Right lobe of liver (tissue), 4 donors: ENCODE data around the gene NEMP2.

Source experiments
- POLR2A ChIP-seq: fragments of 450-650 bp; IDR thresholded peaks from one replicate; pipeline ENCODE4 v1.6.1; 2017; ENCODE audit warnings: antibody characterized with exemption, mild to moderate bottlenecking
- TF ChIP-seq, protein P1 (sequence below), 4 donors: fragments of 200-600 bp in 3 of 4; fragments of 450-650 bp in 1 of 4; IDR thresholded peaks; one replicate each; pipeline versions ENCODE4 v1.5.1 to v1.8.0; 2016 to 2022; ENCODE audit warnings: antibody characterized with exemption in 4 of 4, mild to moderate bottlenecking in 2 of 4
- donor health status: DM: no; HTN: no; CAD: no.
- donor health status: DM: no; HTN: no; CAD: no.
- donor health status: DM: no; HTN: yes; CAD: no.

DNA sequence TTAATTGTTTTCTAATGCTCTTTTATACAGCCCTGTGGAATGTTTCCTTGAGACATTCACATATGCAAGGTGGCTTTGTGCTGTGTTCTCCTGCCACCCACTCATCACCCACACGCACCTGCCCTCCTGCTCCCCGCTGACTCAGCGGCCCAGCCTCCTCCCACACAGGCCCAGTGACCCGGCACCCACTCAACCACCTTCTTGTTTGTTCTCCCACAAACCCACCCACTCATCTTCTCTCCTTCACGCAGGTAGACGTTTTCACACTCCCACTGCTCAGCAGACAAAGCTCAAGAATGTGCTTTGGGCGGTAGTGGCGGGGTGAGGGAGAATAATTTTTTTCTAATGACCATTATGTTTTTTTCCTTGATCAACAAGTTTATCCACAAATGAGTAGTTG lies 28.6 kb upstream of the NEMP2 start:
- TF ChIP-seq, protein P1, sequence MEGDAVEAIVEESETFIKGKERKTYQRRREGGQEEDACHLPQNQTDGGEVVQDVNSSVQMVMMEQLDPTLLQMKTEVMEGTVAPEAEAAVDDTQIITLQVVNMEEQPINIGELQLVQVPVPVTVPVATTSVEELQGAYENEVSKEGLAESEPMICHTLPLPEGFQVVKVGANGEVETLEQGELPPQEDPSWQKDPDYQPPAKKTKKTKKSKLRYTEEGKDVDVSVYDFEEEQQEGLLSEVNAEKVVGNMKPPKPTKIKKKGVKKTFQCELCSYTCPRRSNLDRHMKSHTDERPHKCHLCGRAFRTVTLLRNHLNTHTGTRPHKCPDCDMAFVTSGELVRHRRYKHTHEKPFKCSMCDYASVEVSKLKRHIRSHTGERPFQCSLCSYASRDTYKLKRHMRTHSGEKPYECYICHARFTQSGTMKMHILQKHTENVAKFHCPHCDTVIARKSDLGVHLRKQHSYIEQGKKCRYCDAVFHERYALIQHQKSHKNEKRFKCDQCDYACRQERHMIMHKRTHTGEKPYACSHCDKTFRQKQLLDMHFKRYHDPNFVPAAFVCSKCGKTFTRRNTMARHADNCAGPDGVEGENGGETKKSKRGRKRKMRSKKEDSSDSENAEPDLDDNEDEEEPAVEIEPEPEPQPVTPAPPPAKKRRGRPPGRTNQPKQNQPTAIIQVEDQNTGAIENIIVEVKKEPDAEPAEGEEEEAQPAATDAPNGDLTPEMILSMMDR (IDR thresholded peaks at IDR 0.05): no peak
- no peak for TF ChIP-seq POLR2A
